Jurkat, Clone E6-1 (cell line): ENCODE results near the gene SPRED2.

Experiments
- DNase-seq: peaks from one replicate; pipeline ENCODE4 v3.0.0-alpha.2; 2011; ENCODE audit warnings: low read depth, low spot score
- H3K4me3 ChIP-seq: 2 replicates; pipeline ENCODE4 v1.5.1; 2011; ENCODE audit warnings: mild to moderate bottlenecking, low read length, control low read depth, moderate library complexity

The SPRED2 gene

GRCh38 chr2:65300761-65301711 lies 131.4 kb downstream of the SPRED2 start:
- peak; percentile 89 for DNase-seq
- peak overlapping the region; percentile 45 for H3K4me3 ChIP-seq

- no peak for DNase-seq
- H3K4me3 ChIP-seq, result peak overlapping the region; percentile 15; the same call in 1 of the 2 replicates
Observed at GRCh38 chr2:65300134-65300760, 132.2 kb downstream of the SPRED2 start.

GRCh38 chr2:65299246-65299645 lies 133.2 kb downstream of the SPRED2 start:
- DNase-seq, result no peak
- H3K4me3 ChIP-seq, result no peak overlapping the region

GRCh38 chr2:65298089-65298488 lies 134.3 kb downstream of the SPRED2 start:
- no peak overlapping the region for H3K4me3 ChIP-seq
- DNase-seq, result no peak

- no peak for DNase-seq
- H3K4me3 ChIP-seq, result no peak overlapping the region
Observed at GRCh38 chr2:65297544-65297943, 134.9 kb downstream of the SPRED2 start.

GRCh38 chr2:65296971-65297370 lies 135.4 kb downstream of the SPRED2 start:
- peak; percentile 65 for DNase-seq
- H3K4me3 ChIP-seq, result no peak overlapping the region

- no peak for DNase-seq
- H3K4me3 ChIP-seq, result no peak overlapping the region
Observed at GRCh38 chr2:65294701-65295100, 137.7 kb downstream of the SPRED2 start.

GRCh38 chr2:65294136-65294535 lies 138.3 kb downstream of the SPRED2 start:
- no peak overlapping the region for H3K4me3 ChIP-seq
- DNase-seq, result no peak

- no peak for DNase-seq
- no peak overlapping the region for H3K4me3 ChIP-seq
Observed at GRCh38 chr2:65293376-65293775, 139.0 kb downstream of the SPRED2 start.

- no peak for DNase-seq
- no peak overlapping the region for H3K4me3 ChIP-seq
Observed at GRCh38 chr2:65292461-65293011, 139.9 kb downstream of the SPRED2 start.

GRCh38 chr2:65292106-65292400 lies 140.3 kb downstream of the SPRED2 start:
- no peak for DNase-seq
- no peak overlapping the region for H3K4me3 ChIP-seq

- H3K4me3 ChIP-seq, result no peak overlapping the region
- DNase-seq, result no peak
Observed at GRCh38 chr2:65291216-65292105, 140.9 kb downstream of the SPRED2 start.

- H3K4me3 ChIP-seq, result no peak overlapping the region
- DNase-seq, result no peak
Observed at GRCh38 chr2:65287364-65287763, 145.0 kb downstream of the SPRED2 start.

- no peak for DNase-seq
- H3K4me3 ChIP-seq, result no peak overlapping the region
Observed at GRCh38 chr2:65282477-65283053, 149.8 kb downstream of the SPRED2 start.

GRCh38 chr2:65281627-65282351 lies 150.6 kb downstream of the SPRED2 start:
- no peak for DNase-seq

GRCh38 chr2:65279756-65280155 lies 152.6 kb downstream of the SPRED2 start:
- no peak overlapping the region for H3K4me3 ChIP-seq
- DNase-seq, result no peak

More at GRCh38 chr2:65281627-65282351, 150.6 kb downstream of the SPRED2 start:
- H3K4me3 ChIP-seq, result no peak overlapping the region

GRCh38 chr2:65278531-65278981 lies 153.8 kb downstream of the SPRED2 start:
- H3K4me3 ChIP-seq, result no peak overlapping the region
- DNase-seq, result peak; percentile 53

GRCh38 chr2:65277791-65278483 lies 154.5 kb downstream of the SPRED2 start:
- no peak overlapping the region for H3K4me3 ChIP-seq
- DNase-seq, result no peak
